HG02981 (cell line): Measurements from ENCODE around the gene UBXN10.

ENCODE experiments used
- ATAC-seq: cut with Tn5 transposase; IDR thresholded peaks from one replicate; pipeline ENCODE4 v1.9.1; 2021; ENCODE audit warnings: mild to moderate bottlenecking, moderate library complexity; ENCODE audit not compliant: unreplicated experiment

The UBXN10 gene

GRCh38 chr1:20185834-20186782 lies at the start of gene UBXN10, which contains the start of gene PLA2G2C:
UBXN10 (plus strand) TSS chr1:20186096; CDS start chr1:20190562, 4,466 bp downstream.
PLA2G2C (minus strand) TSS chr1:20186518; CDS start chr1:20177363, 9,155 bp downstream.
- ATAC-seq = no peak

- ATAC-seq = no peak
These were observed 49.6 kb upstream of the UBXN10 start for GRCh38 chr1:20136249-20136648.

GRCh38 chr1:20137055-20137454 lies 48.8 kb upstream of the UBXN10 start:
- no peak for ATAC-seq

- no peak for ATAC-seq
These were observed 48.3 kb upstream of the UBXN10 start for GRCh38 chr1:20137604-20138003.

- ATAC-seq = no peak
These were observed 47.5 kb upstream of the UBXN10 start for GRCh38 chr1:20138346-20138745.

GRCh38 chr1:20138961-20139550 lies 46.8 kb upstream of the UBXN10 start, which contains the start of gene PLA2G2F:
PLA2G2F (plus strand) TSS chr1:20139323; CDS start chr1:20139428, 105 bp downstream.
- ATAC-seq = no peak

- ATAC-seq = no peak
These were observed 45.9 kb upstream of the UBXN10 start for GRCh38 chr1:20139776-20140612.

GRCh38 chr1:20141001-20141400 lies 44.9 kb upstream of the UBXN10 start:
- no peak for ATAC-seq

- ATAC-seq = no peak
These were observed 44.4 kb upstream of the UBXN10 start for GRCh38 chr1:20141466-20141865.

GRCh38 chr1:20142001-20142710 lies 43.7 kb upstream of the UBXN10 start:
- ATAC-seq = no peak

- no peak for ATAC-seq
These were observed 42.6 kb upstream of the UBXN10 start for GRCh38 chr1:20143318-20143717.

- no peak for ATAC-seq
These were observed 41.9 kb upstream of the UBXN10 start for GRCh38 chr1:20143734-20144565.

- ATAC-seq = no peak
These were observed 37.9 kb upstream of the UBXN10 start for GRCh38 chr1:20147846-20148570.

- ATAC-seq = no peak
These were observed 37.1 kb upstream of the UBXN10 start for GRCh38 chr1:20148571-20149500.

- no peak for ATAC-seq
These were observed 36.1 kb upstream of the UBXN10 start for GRCh38 chr1:20149601-20150325.

- ATAC-seq = no peak
These were observed 35.6 kb upstream of the UBXN10 start for GRCh38 chr1:20150326-20150705.

GRCh38 chr1:20150969-20151368 lies 34.9 kb upstream of the UBXN10 start:
- ATAC-seq = no peak
